SK-N-SH treated with all-trans-retinoic acid at 6 μM for 48 hours (cell line): ENCODE data around the gene MT1E.

Experiments used
- ARNTL ChIP-seq: fragments of 450-650 bp; formaldehyde crosslinking; IDR thresholded peaks from 2 replicates; pipeline ENCODE4 v1.5.0; 2020; ENCODE audit warnings: low read depth, mild to moderate bottlenecking, moderate library complexity, borderline replicate concordance
- CSDC2 ChIP-seq: fragments of 250-450 bp; sonication (Bioruptor Pico); IDR thresholded peaks from 2 replicates; pipeline ENCODE4 v1.5.0; 2020; ENCODE audit warnings: mild to moderate bottlenecking, moderate library complexity
- GLIS3 ChIP-seq: fragments of 250-450 bp; sonication (Bioruptor Pico); IDR thresholded peaks from 2 replicates; pipeline ENCODE4 v1.5.0; 2020; ENCODE audit warnings: mild to moderate bottlenecking, moderate library complexity
- OSR1 ChIP-seq: fragments of 250-450 bp; sonication (Bioruptor Pico); IDR thresholded peaks from 2 replicates; pipeline ENCODE4 v1.8.0; 2022; ENCODE audit warnings: moderate library complexity, mild to moderate bottlenecking, inconsistent platforms
- PPARA ChIP-seq: fragments of 250-450 bp; sonication (Bioruptor Pico); IDR thresholded peaks from 2 replicates; pipeline ENCODE4 v1.5.0; 2020; ENCODE audit warnings: mild to moderate bottlenecking, borderline replicate concordance
- ZFP3 ChIP-seq: fragments of 250-450 bp; sonication (Bioruptor Pico); IDR thresholded peaks from 2 replicates; pipeline ENCODE4 v1.5.0; 2020; ENCODE audit warnings: mild to moderate bottlenecking, moderate library complexity
- ZFP30 ChIP-seq: fragments of 450-650 bp; formaldehyde crosslinking; IDR thresholded peaks from 2 replicates; pipeline ENCODE4 v1.5.0; 2022; ENCODE audit warnings: mild to moderate bottlenecking, moderate library complexity
- ZNF70 ChIP-seq: fragments of 450-650 bp; formaldehyde crosslinking; IDR thresholded peaks from 2 replicates; pipeline ENCODE4 v1.5.0; 2020; ENCODE audit warnings: mild to moderate bottlenecking, moderate library complexity
- TF ChIP-seq, protein P1 (sequence below): fragments of 250-450 bp; sonication (Bioruptor Pico); IDR thresholded peaks from 2 replicates; pipeline ENCODE4 v1.5.1; 2020; ENCODE audit warnings: low read depth, mild to moderate bottlenecking, moderate library complexity
- TF ChIP-seq, protein P2 (sequence below): fragments of 250-450 bp; sonication (Bioruptor Pico); IDR thresholded peaks from 2 replicates; pipeline ENCODE4 v1.8.0; 2020; ENCODE audit warnings: mild to moderate bottlenecking, moderate library complexity, borderline replicate concordance
- TF ChIP-seq, protein P3 (sequence below): fragments of 250-450 bp; sonication (Bioruptor Pico); IDR thresholded peaks from 2 replicates; pipeline ENCODE4 v1.5.0; 2020; ENCODE audit warnings: mild to moderate bottlenecking, moderate library complexity

DNA sequence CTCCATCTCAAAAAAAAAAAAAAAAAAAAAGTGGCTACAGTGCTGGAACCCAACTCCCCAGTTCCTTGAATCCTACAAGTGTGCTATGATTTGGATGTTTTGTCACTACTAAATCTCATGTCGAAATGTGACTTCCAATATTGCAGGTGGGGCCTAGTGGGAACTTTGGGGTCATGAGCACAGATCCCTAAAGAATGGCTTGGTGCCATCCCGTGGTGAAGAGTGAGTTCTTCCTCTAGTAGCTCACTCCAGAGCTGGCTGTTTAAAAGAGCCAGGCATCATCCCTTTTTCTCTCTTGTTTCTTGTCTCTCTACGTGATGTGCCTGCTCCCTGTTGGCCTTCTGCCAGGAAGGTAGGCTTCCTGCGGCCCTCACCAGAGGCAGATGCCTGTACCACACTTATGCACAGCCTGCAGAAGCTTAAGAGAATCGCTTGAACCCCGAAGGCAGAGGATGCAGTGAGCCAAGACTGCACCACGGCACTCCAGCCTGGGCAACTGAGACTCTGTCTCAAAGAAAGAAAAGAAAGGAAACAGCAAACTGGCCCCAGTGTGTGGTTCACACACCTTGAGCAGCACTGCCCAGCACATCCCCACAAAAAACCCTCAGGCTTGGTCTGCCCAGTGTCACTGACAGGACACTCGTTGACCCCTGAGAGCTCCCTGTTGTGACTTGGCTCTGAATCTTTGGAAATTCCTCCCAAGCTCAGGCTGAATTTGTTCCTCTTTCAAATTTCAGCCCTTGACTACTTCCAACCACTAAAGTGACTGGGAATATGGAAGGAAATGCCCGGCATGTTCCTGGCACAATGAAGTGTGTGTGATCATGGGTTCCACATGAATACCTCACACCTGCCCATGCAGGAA, 3.1 kb downstream of the MT1E start:
- TF ChIP-seq ZFP3 (CRISPR knock-in tag) (no peak), OSR1 (CRISPR knock-in tag) (no peak), CSDC2 (CRISPR knock-in tag) (no peak), ARNTL (CRISPR knock-in tag) (no peak), PPARA (no peak), ZNF70 (no peak), ZFP30 (CRISPR knock-in tag) (no peak), GLIS3 (no peak)
- TF ChIP-seq, protein P1, sequence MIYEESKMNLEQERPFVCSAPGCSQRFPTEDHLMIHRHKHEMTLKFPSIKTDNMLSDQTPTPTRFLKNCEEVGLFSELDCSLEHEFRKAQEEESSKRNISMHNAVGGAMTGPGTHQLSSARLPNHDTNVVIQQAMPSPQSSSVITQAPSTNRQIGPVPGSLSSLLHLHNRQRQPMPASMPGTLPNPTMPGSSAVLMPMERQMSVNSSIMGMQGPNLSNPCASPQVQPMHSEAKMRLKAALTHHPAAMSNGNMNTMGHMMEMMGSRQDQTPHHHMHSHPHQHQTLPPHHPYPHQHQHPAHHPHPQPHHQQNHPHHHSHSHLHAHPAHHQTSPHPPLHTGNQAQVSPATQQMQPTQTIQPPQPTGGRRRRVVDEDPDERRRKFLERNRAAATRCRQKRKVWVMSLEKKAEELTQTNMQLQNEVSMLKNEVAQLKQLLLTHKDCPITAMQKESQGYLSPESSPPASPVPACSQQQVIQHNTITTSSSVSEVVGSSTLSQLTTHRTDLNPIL, result no peak
- TF ChIP-seq, protein P2, sequence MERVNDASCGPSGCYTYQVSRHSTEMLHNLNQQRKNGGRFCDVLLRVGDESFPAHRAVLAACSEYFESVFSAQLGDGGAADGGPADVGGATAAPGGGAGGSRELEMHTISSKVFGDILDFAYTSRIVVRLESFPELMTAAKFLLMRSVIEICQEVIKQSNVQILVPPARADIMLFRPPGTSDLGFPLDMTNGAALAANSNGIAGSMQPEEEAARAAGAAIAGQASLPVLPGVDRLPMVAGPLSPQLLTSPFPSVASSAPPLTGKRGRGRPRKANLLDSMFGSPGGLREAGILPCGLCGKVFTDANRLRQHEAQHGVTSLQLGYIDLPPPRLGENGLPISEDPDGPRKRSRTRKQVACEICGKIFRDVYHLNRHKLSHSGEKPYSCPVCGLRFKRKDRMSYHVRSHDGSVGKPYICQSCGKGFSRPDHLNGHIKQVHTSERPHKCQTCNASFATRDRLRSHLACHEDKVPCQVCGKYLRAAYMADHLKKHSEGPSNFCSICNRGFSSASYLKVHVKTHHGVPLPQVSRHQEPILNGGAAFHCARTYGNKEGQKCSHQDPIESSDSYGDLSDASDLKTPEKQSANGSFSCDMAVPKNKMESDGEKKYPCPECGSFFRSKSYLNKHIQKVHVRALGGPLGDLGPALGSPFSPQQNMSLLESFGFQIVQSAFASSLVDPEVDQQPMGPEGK (CRISPR knock-in tag), result no peak
- TF ChIP-seq, protein P3, sequence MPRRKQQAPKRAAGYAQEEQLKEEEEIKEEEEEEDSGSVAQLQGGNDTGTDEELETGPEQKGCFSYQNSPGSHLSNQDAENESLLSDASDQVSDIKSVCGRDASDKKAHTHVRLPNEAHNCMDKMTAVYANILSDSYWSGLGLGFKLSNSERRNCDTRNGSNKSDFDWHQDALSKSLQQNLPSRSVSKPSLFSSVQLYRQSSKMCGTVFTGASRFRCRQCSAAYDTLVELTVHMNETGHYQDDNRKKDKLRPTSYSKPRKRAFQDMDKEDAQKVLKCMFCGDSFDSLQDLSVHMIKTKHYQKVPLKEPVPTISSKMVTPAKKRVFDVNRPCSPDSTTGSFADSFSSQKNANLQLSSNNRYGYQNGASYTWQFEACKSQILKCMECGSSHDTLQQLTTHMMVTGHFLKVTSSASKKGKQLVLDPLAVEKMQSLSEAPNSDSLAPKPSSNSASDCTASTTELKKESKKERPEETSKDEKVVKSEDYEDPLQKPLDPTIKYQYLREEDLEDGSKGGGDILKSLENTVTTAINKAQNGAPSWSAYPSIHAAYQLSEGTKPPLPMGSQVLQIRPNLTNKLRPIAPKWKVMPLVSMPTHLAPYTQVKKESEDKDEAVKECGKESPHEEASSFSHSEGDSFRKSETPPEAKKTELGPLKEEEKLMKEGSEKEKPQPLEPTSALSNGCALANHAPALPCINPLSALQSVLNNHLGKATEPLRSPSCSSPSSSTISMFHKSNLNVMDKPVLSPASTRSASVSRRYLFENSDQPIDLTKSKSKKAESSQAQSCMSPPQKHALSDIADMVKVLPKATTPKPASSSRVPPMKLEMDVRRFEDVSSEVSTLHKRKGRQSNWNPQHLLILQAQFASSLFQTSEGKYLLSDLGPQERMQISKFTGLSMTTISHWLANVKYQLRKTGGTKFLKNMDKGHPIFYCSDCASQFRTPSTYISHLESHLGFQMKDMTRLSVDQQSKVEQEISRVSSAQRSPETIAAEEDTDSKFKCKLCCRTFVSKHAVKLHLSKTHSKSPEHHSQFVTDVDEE (CRISPR knock-in tag), result no peak
